Activated B cell treated with CpG ODN at 0.5 μM for 24 hours (primary cell): ENCODE results near the gene KRT20. TPM values are rescaled to one million over a fixed set of nuclear protein-coding genes. Genes with fewer than 3 reads are reported as not detected.
A peak's percentile ranks its signal among the peaks of the same experiment; 100 is the strongest.

Source experiments
- ATAC-seq: fragments of 200-7000 bp; cut with Tn5 transposase; one replicate; pipeline ENCODE4 v1.10.0; 2021; ENCODE audit warnings: low read depth, mild to moderate bottlenecking, moderate library complexity
- CTCF ChIA-PET: fragments of 350-600 bp; sonication (Branson Sonifier 250); formaldehyde crosslinking; loops from one replicate; lab custom pipeline; 2021; ENCODE audit warnings: antibody characterized with exemption; lab: Charles Lee
- POLR2A ChIA-PET: fragments of 350-600 bp; sonication (Branson Sonifier 250); formaldehyde crosslinking; loops from one replicate; lab custom pipeline; 2021; ENCODE audit warnings: antibody characterized with exemption; lab: Charles Lee
- DNase-seq: peaks from one replicate; pipeline ENCODE4 v3.0.0; 2022
- H3K27ac Mint-ChIP-seq: one replicate; pipeline ENCODE4 v1.8.0; 2020; ENCODE audit warnings: mixed read lengths
- H3K27me3 Mint-ChIP-seq: one replicate; pipeline ENCODE4 v1.8.0; 2021; ENCODE audit warnings: mixed read lengths
- H3K36me3 Mint-ChIP-seq: one replicate; pipeline ENCODE4 v1.8.0; 2021; ENCODE audit warnings: low read depth, mixed read lengths
- H3K4me1 Mint-ChIP-seq: one replicate; pipeline ENCODE4 v1.8.0; 2021; ENCODE audit warnings: mixed read lengths
- H3K4me3 Mint-ChIP-seq: one replicate; pipeline ENCODE4 v1.8.0; 2020; ENCODE audit warnings: mild to moderate bottlenecking, mixed read lengths
- H3K9me3 Mint-ChIP-seq: one replicate; pipeline ENCODE4 v1.8.0; 2020; ENCODE audit warnings: mixed read lengths
- CTCF ChIP-seq: fragments of 200-600 bp; IDR thresholded peaks from one replicate; pipeline ENCODE4 v1.8.0; 2022; ENCODE audit warnings: antibody characterized with exemption, mild to moderate bottlenecking
- intact Hi-C: fragments of 100-400 bp; cut with micrococcal nuclease; formaldehyde crosslinking; loops from one replicate; pipeline ENCODE4 v1.15.1; 2024
- total RNA-seq: library from RNA; stranded (reverse); gene quantifications from 2 replicates; pipeline ENCODE4 v1.2.3, GENCODE V29; 2022

Gene KRT20
- total RNA-seq, 1 donor from 2014 or later, result not detected

GRCh38 chr17:40914075-40914855, 29.2 kb upstream of the KRT20 start:
- DNase-seq (no peak), ATAC-seq (no peak)
- Mint-ChIP-seq H3K27me3 (peaks cover 16% of the 10 kb centered on the region), H3K36me3 (no peaks in the 10 kb centered on the region), H3K4me1 (peaks cover 6% of the 10 kb centered on the region), H3K27ac (no peak overlapping the region), H3K9me3 (no peaks in the 10 kb centered on the region), H3K4me3 (no peak overlapping the region)
- POLR2A ChIA-PET, result no interaction called here
- intact Hi-C loops, result no loop called here
- CTCF ChIA-PET, result interaction anchor here (1.1 kb wide), 1 partner anchor 751 kb away, joined by 3 read pairs; no protein-coding TSS in a partner anchor
- no peak for TF ChIP-seq CTCF

GRCh38 chr17:40912486-40913210, 27.6 kb upstream of the KRT20 start:
- H3K27me3 Mint-ChIP-seq, result peaks cover 27% of the 10 kb centered on the region
- H3K36me3 Mint-ChIP-seq, result no peaks in the 10 kb centered on the region
- H3K4me3 Mint-ChIP-seq, result no peak overlapping the region
- TF ChIP-seq CTCF, result no peak
- no peak for ATAC-seq
- intact Hi-C loops, result no loop called here
- H3K4me1 Mint-ChIP-seq, result peaks cover 6% of the 10 kb centered on the region
- no peak for DNase-seq
- CTCF ChIA-PET, result no interaction called here
- H3K27ac Mint-ChIP-seq, result no peak overlapping the region
- H3K9me3 Mint-ChIP-seq, result no peaks in the 10 kb centered on the region
- POLR2A ChIA-PET, result no interaction called here

- intact Hi-C loops, result no loop called here
- DNase-seq (no peak), ATAC-seq (no peak)
- Mint-ChIP-seq H3K9me3 (no peaks in the 10 kb centered on the region), H3K4me1 (peaks cover 2% of the 10 kb centered on the region), H3K27ac (no peak overlapping the region), H3K27me3 (peaks cover 29% of the 10 kb centered on the region), H3K36me3 (no peaks in the 10 kb centered on the region), H3K4me3 (no peak overlapping the region)
- no peak for TF ChIP-seq CTCF
- ChIA-PET POLR2A (no interaction called here), CTCF (interaction anchor here (1.2 to 3.5 kb wide), 8 partner anchors 15 to 753 kb away, joined by 3 to 23 read pairs (median 8); partner anchors contain the start of gene KRTAP16-1)
Observed at GRCh38 chr17:40910441-40910841, 25.4 kb upstream of the KRT20 start.

GRCh38 chr17:40909755-40910154, 24.7 kb upstream of the KRT20 start:
- Mint-ChIP-seq H3K4me1 (no peaks in the 10 kb centered on the region), H3K27ac (no peak overlapping the region), H3K36me3 (no peaks in the 10 kb centered on the region), H3K4me3 (no peak overlapping the region), H3K27me3 (peaks cover 31% of the 10 kb centered on the region), H3K9me3 (no peaks in the 10 kb centered on the region)
- no peak for TF ChIP-seq CTCF
- DNase-seq, result no peak
- POLR2A ChIA-PET, result no interaction called here
- intact Hi-C loops, result loop anchor here (1.0 to 10.0 kb wide), 8 partner anchors 107 to 758 kb away; no protein-coding TSS in a partner anchor
- no peak for ATAC-seq
- CTCF ChIA-PET, result interaction anchor here (1.2 to 3.5 kb wide), 7 partner anchors 380 to 754 kb away, joined by 3 to 23 read pairs (median 13); partner anchors contain the start of gene KRTAP16-1

GRCh38 chr17:40909351-40909750, 24.3 kb upstream of the KRT20 start:
- H3K27ac Mint-ChIP-seq, result no peak overlapping the region
- ATAC-seq, result peak; percentile 77
- POLR2A ChIA-PET, result no interaction called here
- H3K36me3 Mint-ChIP-seq, result no peaks in the 10 kb centered on the region
- no peak for DNase-seq
- H3K4me3 Mint-ChIP-seq, result no peak overlapping the region
- CTCF ChIA-PET, result interaction anchor here (1.2 to 3.5 kb wide), 8 partner anchors 289 to 754 kb away, joined by 3 to 23 read pairs (median 8); partner anchors contain the start of gene KRTAP16-1
- peaks cover 34% of the 10 kb centered on the region for H3K27me3 Mint-ChIP-seq
- TF ChIP-seq CTCF, result no peak
- intact Hi-C loops, result loop anchor here (1.0 to 10.0 kb wide), 8 partner anchors 107 to 758 kb away; no protein-coding TSS in a partner anchor
- no peaks in the 10 kb centered on the region for H3K4me1 Mint-ChIP-seq
- no peaks in the 10 kb centered on the region for H3K9me3 Mint-ChIP-seq
